Panc1 (cell line): ENCODE measurements around the gene ADAM10.

Experiments
- POLR2AphosphoS5 ChIP-seq: IDR thresholded peaks from 2 replicates; pipeline ENCODE4 v1.6.1; 2012; ENCODE audit warnings: mild to moderate bottlenecking, low read depth, low read length, moderate library complexity
- SIN3A ChIP-seq: IDR thresholded peaks from 2 replicates; pipeline ENCODE4 v1.6.1; 2012; ENCODE audit warnings: low read depth, mild to moderate bottlenecking, low read length, moderate library complexity, borderline replicate concordance; ENCODE audit not compliant: insufficient read depth
- TCF7L2 ChIP-seq: IDR thresholded peaks from 2 replicates; pipeline ENCODE4 v1.6.1; 2011; ENCODE audit warnings: mild to moderate bottlenecking, low read depth, low read length, inconsistent platforms
- TF ChIP-seq, protein P1 (sequence below): fragments of 450-650 bp; IDR thresholded peaks from 2 replicates; pipeline ENCODE4 v1.5.1; 2017; ENCODE audit warnings: mild to moderate bottlenecking
- TF ChIP-seq, protein P2 (sequence below), 2 experiments: IDR thresholded peaks; 2 replicates each; pipeline ENCODE4 v1.6.1; 2011 to 2012; ENCODE audit warnings: low read depth in 2 of 2, control low read depth in 1 of 2, low read length in 1 of 2, mild to moderate bottlenecking in 1 of 2, moderate library complexity in 1 of 2; ENCODE audit not compliant: insufficient read depth in 1 of 2

DNA sequence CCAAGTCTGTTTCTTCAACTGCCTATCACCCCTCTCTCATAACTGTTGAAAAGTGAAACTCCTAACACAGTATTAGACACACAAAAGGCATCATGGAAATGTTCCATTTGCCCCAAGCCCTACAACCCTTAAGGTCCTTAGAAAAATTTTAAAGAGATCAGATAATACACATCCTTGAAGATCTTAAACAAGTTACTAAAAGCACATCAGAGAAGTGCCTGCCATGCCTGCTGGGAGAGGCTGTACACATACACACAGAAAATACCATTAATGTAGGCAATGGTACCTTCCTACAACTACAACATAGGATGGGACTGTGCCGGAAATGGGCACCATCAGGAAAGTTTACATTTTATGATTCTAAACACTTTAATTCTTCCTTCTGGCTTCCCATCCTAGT lies 3.3 kb downstream of the ADAM10 start:
- TF ChIP-seq, protein P1, sequence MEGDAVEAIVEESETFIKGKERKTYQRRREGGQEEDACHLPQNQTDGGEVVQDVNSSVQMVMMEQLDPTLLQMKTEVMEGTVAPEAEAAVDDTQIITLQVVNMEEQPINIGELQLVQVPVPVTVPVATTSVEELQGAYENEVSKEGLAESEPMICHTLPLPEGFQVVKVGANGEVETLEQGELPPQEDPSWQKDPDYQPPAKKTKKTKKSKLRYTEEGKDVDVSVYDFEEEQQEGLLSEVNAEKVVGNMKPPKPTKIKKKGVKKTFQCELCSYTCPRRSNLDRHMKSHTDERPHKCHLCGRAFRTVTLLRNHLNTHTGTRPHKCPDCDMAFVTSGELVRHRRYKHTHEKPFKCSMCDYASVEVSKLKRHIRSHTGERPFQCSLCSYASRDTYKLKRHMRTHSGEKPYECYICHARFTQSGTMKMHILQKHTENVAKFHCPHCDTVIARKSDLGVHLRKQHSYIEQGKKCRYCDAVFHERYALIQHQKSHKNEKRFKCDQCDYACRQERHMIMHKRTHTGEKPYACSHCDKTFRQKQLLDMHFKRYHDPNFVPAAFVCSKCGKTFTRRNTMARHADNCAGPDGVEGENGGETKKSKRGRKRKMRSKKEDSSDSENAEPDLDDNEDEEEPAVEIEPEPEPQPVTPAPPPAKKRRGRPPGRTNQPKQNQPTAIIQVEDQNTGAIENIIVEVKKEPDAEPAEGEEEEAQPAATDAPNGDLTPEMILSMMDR: no peak
- TF ChIP-seq TCF7L2 (no peak), SIN3A (no peak), POLR2AphosphoS5 (no peak)
- TF ChIP-seq, protein P2, sequence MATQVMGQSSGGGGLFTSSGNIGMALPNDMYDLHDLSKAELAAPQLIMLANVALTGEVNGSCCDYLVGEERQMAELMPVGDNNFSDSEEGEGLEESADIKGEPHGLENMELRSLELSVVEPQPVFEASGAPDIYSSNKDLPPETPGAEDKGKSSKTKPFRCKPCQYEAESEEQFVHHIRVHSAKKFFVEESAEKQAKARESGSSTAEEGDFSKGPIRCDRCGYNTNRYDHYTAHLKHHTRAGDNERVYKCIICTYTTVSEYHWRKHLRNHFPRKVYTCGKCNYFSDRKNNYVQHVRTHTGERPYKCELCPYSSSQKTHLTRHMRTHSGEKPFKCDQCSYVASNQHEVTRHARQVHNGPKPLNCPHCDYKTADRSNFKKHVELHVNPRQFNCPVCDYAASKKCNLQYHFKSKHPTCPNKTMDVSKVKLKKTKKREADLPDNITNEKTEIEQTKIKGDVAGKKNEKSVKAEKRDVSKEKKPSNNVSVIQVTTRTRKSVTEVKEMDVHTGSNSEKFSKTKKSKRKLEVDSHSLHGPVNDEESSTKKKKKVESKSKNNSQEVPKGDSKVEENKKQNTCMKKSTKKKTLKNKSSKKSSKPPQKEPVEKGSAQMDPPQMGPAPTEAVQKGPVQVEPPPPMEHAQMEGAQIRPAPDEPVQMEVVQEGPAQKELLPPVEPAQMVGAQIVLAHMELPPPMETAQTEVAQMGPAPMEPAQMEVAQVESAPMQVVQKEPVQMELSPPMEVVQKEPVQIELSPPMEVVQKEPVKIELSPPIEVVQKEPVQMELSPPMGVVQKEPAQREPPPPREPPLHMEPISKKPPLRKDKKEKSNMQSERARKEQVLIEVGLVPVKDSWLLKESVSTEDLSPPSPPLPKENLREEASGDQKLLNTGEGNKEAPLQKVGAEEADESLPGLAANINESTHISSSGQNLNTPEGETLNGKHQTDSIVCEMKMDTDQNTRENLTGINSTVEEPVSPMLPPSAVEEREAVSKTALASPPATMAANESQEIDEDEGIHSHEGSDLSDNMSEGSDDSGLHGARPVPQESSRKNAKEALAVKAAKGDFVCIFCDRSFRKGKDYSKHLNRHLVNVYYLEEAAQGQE (IDR thresholded peaks at IDR 0.05; ENCODE audit: insufficient read depth in 1 of 2, low read depth in 2 of 2, low read length in 1 of 2): no peak
